Ovary (tissue), 3 donors: ENCODE data around the gene SYNDIG1.

Experiments
- CTCF ChIP-seq, 3 donors: fragments of 450-650 bp in 2 of 3; fragments of 200-600 bp in 1 of 3; IDR thresholded peaks; one replicate each; pipeline versions ENCODE4 v1.5.1 to v1.8.0; 2016 to 2022; ENCODE audit warnings: antibody characterized with exemption in 3 of 3, mild to moderate bottlenecking in 1 of 3
- EP300 ChIP-seq: sonication (generic); formaldehyde crosslinking; IDR thresholded peaks from one replicate; pipeline ENCODE4 v1.6.1; 2017; ENCODE audit warnings: antibody characterized with exemption
- POLR2A ChIP-seq: fragments of 450-650 bp; IDR thresholded peaks from one replicate; pipeline ENCODE4 v1.6.1; 2017; ENCODE audit warnings: antibody characterized with exemption, mild to moderate bottlenecking, moderate library complexity
- donor health status: DM: no; HTN: no; CAD: no.

DNA sequence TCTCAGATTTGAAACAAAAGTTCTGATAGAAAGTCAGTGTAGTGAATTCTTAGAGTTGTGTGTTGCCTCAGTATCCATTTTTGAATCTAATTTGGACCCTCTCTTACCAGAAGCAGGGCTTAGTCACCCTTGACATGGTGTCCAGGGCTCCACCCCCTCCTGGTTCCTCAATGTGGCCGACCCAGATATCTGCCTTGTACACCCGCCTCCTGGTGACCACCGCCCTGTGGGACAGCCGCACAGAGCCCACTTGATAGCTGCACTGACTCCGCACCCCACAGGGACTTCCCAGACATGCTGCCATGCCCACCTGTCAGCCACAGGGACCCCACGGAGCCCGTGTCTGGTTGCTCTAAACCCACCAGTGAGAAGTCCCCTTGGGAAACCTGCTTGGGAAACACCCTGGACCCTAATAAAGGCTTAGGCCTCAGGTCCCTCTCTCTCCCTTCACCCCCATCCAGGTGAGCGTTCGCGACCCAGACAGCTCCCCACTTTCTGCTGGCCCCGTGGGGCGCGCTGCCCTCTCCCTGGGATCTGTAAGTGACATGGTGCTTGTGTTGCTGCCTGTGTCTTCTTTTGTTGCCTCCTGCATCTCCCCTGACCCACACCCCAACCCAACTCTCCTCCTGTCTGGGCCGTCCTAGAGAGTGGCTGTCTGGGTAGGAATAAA is 47.2 kb upstream of the SYNDIG1 start:
- TF ChIP-seq CTCF (IDR thresholded peaks at IDR 0.05) (no peak), POLR2A (no peak), EP300 (no peak)
